GM12878 (cell line): Measurements from ENCODE around the gene LOXL4. TPM values are rescaled to one million over a fixed set of nuclear protein-coding genes. Genes with fewer than 3 reads are reported as not detected.

Experiments used
- ATAC-seq: fragments of 200-7000 bp; cut with Tn5 transposase; 3 replicates; pipeline ENCODE4 v1.9.1; 2020; ENCODE audit warnings: mild to moderate bottlenecking, moderate library complexity
- BruUV-seq: library from RNA; stranded (reverse); fragments of 400-500 nt; replicated peaks from 2 replicates; lab custom pipeline; 2021; lab: Mats Ljungman, UMichigan
- CTCF ChIA-PET: fragments of 300-600 bp; sonication (Branson Sonifier 250); formaldehyde crosslinking; extraction: SDS; loops from one replicate; lab custom pipeline; 2021; ENCODE audit warnings: inconsistent platforms; lab: Yijun Ruan, JAX
- POLR2A ChIA-PET: fragments of 350-600 bp; formaldehyde crosslinking; extraction: SDS; loops from one replicate; lab custom pipeline; 2021; ENCODE audit warnings: inconsistent platforms; lab: Charles Lee
- RAD21 ChIA-PET: fragments of 300-600 bp; sonication (Branson Sonifier 250); formaldehyde crosslinking; loops from one replicate; lab custom pipeline; 2023; ENCODE audit warnings: antibody characterized with exemption; ENCODE audit not compliant: unreplicated experiment; lab: Charles Lee
- SMC1A ChIA-PET: fragments of 300-600 bp; sonication (Branson Sonifier 250); formaldehyde crosslinking; loops from one replicate; lab custom pipeline; 2023; ENCODE audit not compliant: unreplicated experiment, uncharacterized antibody; lab: Charles Lee
- DNase-seq: peaks from one replicate; pipeline ENCODE4 v3.0.0-alpha.2; 2011; ENCODE audit warnings: low read depth, low spot score
- FAIRE-seq: peaks from 3 replicates; lab custom pipeline; 2011; peaks lifted over from hg19 to GRCh38; lab: Jason Lieb, UNC
- H2AFZ ChIP-seq: 2 replicates; pipeline ENCODE4 v1.6.0; 2011; ENCODE audit warnings: low read depth, low read length, control low read depth; ENCODE audit not compliant: control insufficient read depth
- H3K27ac ChIP-seq: 2 replicates; pipeline ENCODE4 v1.5.1; 2011; ENCODE audit warnings: control low read depth; ENCODE audit not compliant: control insufficient read depth, insufficient read depth
- H3K27me3 ChIP-seq, 2 experiments: replicated peaks in 1 of 2; 2 replicates each; pipeline versions ENCODE4 v1.6.0 to v1.6.1; 2011; ENCODE audit warnings: low read length in 1 of 2; ENCODE audit not compliant: control insufficient read depth in 2 of 2, insufficient read depth in 2 of 2
- H3K36me3 ChIP-seq, 2 experiments: 2 replicates each; pipeline ENCODE4 v1.5.1; 2011; ENCODE audit warnings: low read length in 1 of 2; ENCODE audit not compliant: control insufficient read depth in 2 of 2, insufficient read depth in 2 of 2
- H3K4me1 ChIP-seq: 2 replicates; pipeline ENCODE4 v1.6.1; 2011; ENCODE audit warnings: mild to moderate bottlenecking, low read length, moderate library complexity, mixed read lengths; ENCODE audit not compliant: control insufficient read depth, insufficient read depth
- H3K4me2 ChIP-seq: 2 replicates; pipeline ENCODE4 v1.6.0; 2011; ENCODE audit warnings: control low read depth; ENCODE audit not compliant: control insufficient read depth, insufficient read depth
- H3K4me3 ChIP-seq: fragments of 200-600 bp; sonication (generic); 2 replicates; pipeline ENCODE4 v1.5.1; 2016
- H3K79me2 ChIP-seq: 2 replicates; pipeline ENCODE4 v1.6.0; 2011; ENCODE audit warnings: low read length; ENCODE audit not compliant: control insufficient read depth, insufficient read depth
- H3K9ac ChIP-seq: 2 replicates; pipeline ENCODE4 v1.8.0; 2011; ENCODE audit warnings: low read length, control low read depth, mixed read lengths; ENCODE audit not compliant: control insufficient read depth, insufficient read depth
- H3K9me3 ChIP-seq: replicated peaks from 3 replicates; pipeline ENCODE4 v1.5.1; 2011; ENCODE audit warnings: mild to moderate bottlenecking, low read length; ENCODE audit not compliant: control insufficient read depth, insufficient read depth
- H4K20me1 ChIP-seq: 2 replicates; pipeline ENCODE4 v1.6.0; 2011; ENCODE audit not compliant: control insufficient read depth, insufficient read depth
- ASH2L ChIP-seq: fragments of 300-600, 200-600 bp; sonication (generic); IDR thresholded peaks from 2 replicates; pipeline ENCODE4 v1.6.1; 2017; ENCODE audit warnings: low read depth, mild to moderate bottlenecking, borderline replicate concordance
- ATF3 ChIP-seq: IDR thresholded peaks from 2 replicates; pipeline ENCODE4 v1.6.1; 2011; ENCODE audit warnings: low read depth, mild to moderate bottlenecking, low read length, moderate library complexity, borderline replicate concordance; ENCODE audit errors: extremely low read depth
- BRCA1 ChIP-seq: IDR thresholded peaks from 2 replicates; pipeline ENCODE4 v1.6.1; 2011; ENCODE audit warnings: low read depth, low read length, improper control_type of control experiment
- CHD1 ChIP-seq: IDR thresholded peaks from 2 replicates; pipeline ENCODE4 v1.6.1; 2012; ENCODE audit warnings: low read depth, low read length, improper control_type of control experiment
- CHD2 ChIP-seq: IDR thresholded peaks from 2 replicates; pipeline ENCODE4 v1.6.1; 2011; ENCODE audit warnings: low read depth, low read length, improper control_type of control experiment, borderline replicate concordance
- HDAC6 ChIP-seq: fragments of 200-600 bp; sonication (generic); IDR thresholded peaks from one replicate; pipeline ENCODE4 v1.8.0; 2017; ENCODE audit warnings: antibody characterized with exemption; ENCODE audit not compliant: unreplicated experiment
- IRF4 ChIP-seq: IDR thresholded peaks from 2 replicates; pipeline ENCODE4 v1.6.1; 2011; ENCODE audit warnings: low read depth, low read length
- NR2F1 ChIP-seq: fragments of 450-650 bp; conservative IDR thresholded peaks from 2 replicates; pipeline ENCODE4 v1.6.1; 2017; ENCODE audit warnings: mild to moderate bottlenecking
- RB1 ChIP-seq: fragments of 450-650 bp; formaldehyde crosslinking; IDR thresholded peaks from 2 replicates; pipeline ENCODE4 v1.6.1; 2017; ENCODE audit warnings: mild to moderate bottlenecking, borderline replicate concordance
- SREBF2 ChIP-seq: IDR thresholded peaks from 2 replicates; pipeline ENCODE4 v1.6.1; 2012; ENCODE audit warnings: mild to moderate bottlenecking, low read length
- ZNF274 ChIP-seq: IDR thresholded peaks from one replicate; pipeline ENCODE4 v1.8.0; 2011; ENCODE audit not compliant: insufficient read length, insufficient read depth
- ZSCAN29 ChIP-seq: fragments of 450-650 bp; IDR thresholded peaks from 2 replicates; pipeline ENCODE4 v1.6.1; 2017; ENCODE audit warnings: mild to moderate bottlenecking, moderate library complexity
- WGBS: methylation state at CpG from one replicate; pipeline ENCODE4 v1.1.6; 2016; ENCODE audit warnings: low lambda C conversion rate; ENCODE audit not compliant: insufficient replicate concordance, insufficient coverage; ENCODE audit errors: missing lambda C conversion rate; 5-methylcytosine and 5-hydroxymethylcytosine counted together
- in situ Hi-C: fragments of 300-500 bp; cut with MboI; formaldehyde crosslinking; loops from 9 replicates; pipeline ENCODE4 v1.14.3; 2018; ENCODE audit warnings: mixed read lengths
- intact Hi-C: fragments of 100-400 bp; cut with micrococcal nuclease; formaldehyde crosslinking; loops from one replicate; pipeline ENCODE4 v1.14.2; 2022; ENCODE audit not compliant: unreplicated experiment
- polyA plus RNA-seq, 11 experiments: library from polyadenylated mRNA; depleted of rRNA in 4 of 11; unstranded in 6 of 11; stranded (reverse) in 5 of 11; fragments of >200 nt; fragmentation: Nextera tagmentation in 4 of 11; fragmentation: Illumina TruSeq in 1 of 11; extraction: Ambion mirVana in 4 of 11; extraction: Trizol in 1 of 11; gene quantifications; 1 replicate in 1 of 11; 2 replicates in 10 of 11; pipeline versions ENCODE4 v1.2.1 to v1.2.3, GENCODE V29; 2011 to 2016; ENCODE audit warnings: inconsistent platforms in 2 of 11, missing spikeins in 2 of 11, low read depth in 1 of 11
- total RNA-seq, 4 experiments: library from RNA; depleted of rRNA in 3 of 4; stranded (reverse); fragments of >200 nt in 3 of 4; fragmentation: Illumina TruSeq in 1 of 4; extraction: Trizol in 1 of 4; gene quantifications; 2 replicates each; pipeline versions ENCODE4 v1.2.1 to v1.2.3, GENCODE V29; 2013 to 2021
- TF ChIP-seq, protein P1 (sequence below): fragments of 450-650 bp; IDR thresholded peaks from 2 replicates; pipeline ENCODE4 v1.6.1; 2018; ENCODE audit warnings: mild to moderate bottlenecking, low read depth, moderate library complexity; ENCODE audit not compliant: partially characterized antibody

LOXL4 gene
- total and polyA plus RNA-seq, 10 of the 15 experiments (the other 5 are each of a cell fraction or from before 2014, with no cell fraction given), result 0.02 to 0.12 (median 0.08) TPM; not detected in 3

- SMC1A ChIA-PET, result no interaction called here
- intact Hi-C loops, result no loop called here
- no peak for FAIRE-seq
- CTCF ChIA-PET, result no interaction called here
- H3K27me3 ChIP-seq, result peaks cover 7 to 13% of the 10 kb centered on the region in 2 experiments
- H3K4me3 ChIP-seq, result no peak overlapping the region
- in situ Hi-C loops, result no loop called here
- no peaks in the 10 kb centered on the region for H3K9me3 ChIP-seq
- POLR2A ChIA-PET, result no interaction called here
- no peaks in the 10 kb centered on the region for H3K36me3 ChIP-seq
- no peaks in the 10 kb centered on the region for H3K4me1 ChIP-seq
- 11% methylated on average over 17 of the region's 17 CpGs for WGBS
- RAD21 ChIA-PET, result no interaction called here
- no peak overlapping the region for H2AFZ ChIP-seq
- peaks cover 3% of the 10 kb centered on the region; the same call in 1 of the 2 replicates for H4K20me1 ChIP-seq
- BruUV-seq, result no TSS peak
- TF ChIP-seq, protein P1, sequence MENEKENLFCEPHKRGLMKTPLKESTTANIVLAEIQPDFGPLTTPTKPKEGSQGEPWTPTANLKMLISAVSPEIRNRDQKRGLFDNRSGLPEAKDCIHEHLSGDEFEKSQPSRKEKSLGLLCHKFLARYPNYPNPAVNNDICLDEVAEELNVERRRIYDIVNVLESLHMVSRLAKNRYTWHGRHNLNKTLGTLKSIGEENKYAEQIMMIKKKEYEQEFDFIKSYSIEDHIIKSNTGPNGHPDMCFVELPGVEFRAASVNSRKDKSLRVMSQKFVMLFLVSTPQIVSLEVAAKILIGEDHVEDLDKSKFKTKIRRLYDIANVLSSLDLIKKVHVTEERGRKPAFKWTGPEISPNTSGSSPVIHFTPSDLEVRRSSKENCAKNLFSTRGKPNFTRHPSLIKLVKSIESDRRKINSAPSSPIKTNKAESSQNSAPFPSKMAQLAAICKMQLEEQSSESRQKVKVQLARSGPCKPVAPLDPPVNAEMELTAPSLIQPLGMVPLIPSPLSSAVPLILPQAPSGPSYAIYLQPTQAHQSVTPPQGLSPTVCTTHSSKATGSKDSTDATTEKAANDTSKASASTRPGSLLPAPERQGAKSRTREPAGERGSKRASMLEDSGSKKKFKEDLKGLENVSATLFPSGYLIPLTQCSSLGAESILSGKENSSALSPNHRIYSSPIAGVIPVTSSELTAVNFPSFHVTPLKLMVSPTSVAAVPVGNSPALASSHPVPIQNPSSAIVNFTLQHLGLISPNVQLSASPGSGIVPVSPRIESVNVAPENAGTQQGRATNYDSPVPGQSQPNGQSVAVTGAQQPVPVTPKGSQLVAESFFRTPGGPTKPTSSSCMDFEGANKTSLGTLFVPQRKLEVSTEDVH, result no peak
- no peak for TF ChIP-seq IRF4
- no peak for TF ChIP-seq BRCA1
- TF ChIP-seq ATF3, result no peak
- TF ChIP-seq ZNF274, result no peak
- no peak for TF ChIP-seq HDAC6
- TF ChIP-seq RB1, result no peak
- TF ChIP-seq ASH2L, result no peak
- no peak for TF ChIP-seq CHD1
- TF ChIP-seq NR2F1, result no peak
- TF ChIP-seq SREBF2, result no peak
- no peak for TF ChIP-seq ZSCAN29
- TF ChIP-seq CHD2, result no peak
- ATAC-seq, result peak; percentile 53
- no peaks in the 10 kb centered on the region for H3K79me2 ChIP-seq
- no peak for DNase-seq
- H3K4me2 ChIP-seq, result no peak overlapping the region
- H3K9ac ChIP-seq, result no peak overlapping the region
- H3K27ac ChIP-seq, result no peak overlapping the region
Observed at GRCh38 chr10:98268694-98269431, 869 bp upstream of the LOXL4 start.
